ENCODE data around the gene MRPL39.
A peak's percentile ranks its signal among the peaks of the same experiment; 100 is the strongest.
"Not testable (repeated sequence)": the region's sequence is repeated elsewhere in the genome, so short reads cannot be mapped to it uniquely, and the experiment has no call there.

MRPL39 gene

GRCh38 chr21:25635310-25635709 is 28.0 kb upstream of the MRPL39 start:
- H3K4me1 ChIP-seq (ENCODE audit: control insufficient read depth in 1 of 2, insufficient read depth in 2 of 2, low read length in 2 of 2), result peaks cover 4 to 6% of the 10 kb centered on the region in 2 experiments
- H3K27ac ChIP-seq (ENCODE audit: low read depth, low read length), result no peak overlapping the region
- WGBS (ENCODE audit: extremely low coverage, insufficient coverage, insufficient read length), result no CpG with 5 or more reads among the region's 8 CpGs
- no peak overlapping the region for H2BK5ac ChIP-seq (ENCODE audit: low read depth, low read length, poor library complexity)
- no peak overlapping the region for H2BK120ac ChIP-seq (ENCODE audit: insufficient read depth, low read length, poor library complexity)
- peaks cover 6% of the 10 kb centered on the region for H3K27me3 ChIP-seq (ENCODE audit: insufficient read depth, low read length)
- no peak overlapping the region for H3K4ac ChIP-seq (ENCODE audit: low read depth, low read length)
- no peak for DNase-seq
- peaks cover 2% of the 10 kb centered on the region for H3K79me1 ChIP-seq (ENCODE audit: low read length)
- H3K9me3 ChIP-seq (ENCODE audit: insufficient read depth, low read depth, low read length), result no peaks in the 10 kb centered on the region
- no peak overlapping the region for H2BK12ac ChIP-seq (ENCODE audit: low read length)
- no peak overlapping the region for H4K12ac ChIP-seq (ENCODE audit: low read depth, low read length)
- H3K79me2 ChIP-seq (ENCODE audit: control insufficient read depth, insufficient read depth, low read length, poor library complexity), result no peaks in the 10 kb centered on the region
- H3K18ac ChIP-seq (ENCODE audit: low read length), result no peak overlapping the region
- H3K4me3 ChIP-seq (ENCODE audit: low read depth, low read length), result no peak overlapping the region
- H3K23ac ChIP-seq (ENCODE audit: low read length), result no peak overlapping the region
- no peaks in the 10 kb centered on the region for H3K36me3 ChIP-seq (ENCODE audit: control insufficient read depth in 1 of 2, insufficient read depth in 2 of 2, low read length in 2 of 2)
- no peak overlapping the region for H4K91ac ChIP-seq (ENCODE audit: low read depth, low read length)
- H3K14ac ChIP-seq (ENCODE audit: low read length), result no peak overlapping the region
- no peak overlapping the region for H4K8ac ChIP-seq (ENCODE audit: low read depth, low read length)
- no peak overlapping the region for H2AFZ ChIP-seq (ENCODE audit: insufficient read depth, low read length, poor library complexity)
- no peak overlapping the region for H3K4me2 ChIP-seq (ENCODE audit: low read length)
- H3K9ac ChIP-seq (ENCODE audit: low read length), result no peak overlapping the region
- no peak overlapping the region for H2AK5ac ChIP-seq (ENCODE audit: low read length)

- no peak for DNase-seq
- no peak overlapping the region for H2BK120ac ChIP-seq (ENCODE audit: insufficient read depth, low read length, poor library complexity)
- no peak overlapping the region for H2AFZ ChIP-seq (ENCODE audit: insufficient read depth, low read length, poor library complexity)
- H4K12ac ChIP-seq (ENCODE audit: low read depth, low read length), result no peak overlapping the region
- H4K8ac ChIP-seq (ENCODE audit: low read depth, low read length), result no peak overlapping the region
- H3K79me2 ChIP-seq (ENCODE audit: control insufficient read depth, insufficient read depth, low read length, poor library complexity), result no peaks in the 10 kb centered on the region
- H2AK5ac ChIP-seq (ENCODE audit: low read length), result no peak overlapping the region
- H3K9ac ChIP-seq (ENCODE audit: low read length), result no peak overlapping the region
- H3K4me2 ChIP-seq (ENCODE audit: low read length), result no peak overlapping the region
- no peak overlapping the region for H4K91ac ChIP-seq (ENCODE audit: low read depth, low read length)
- no peak overlapping the region for H3K18ac ChIP-seq (ENCODE audit: low read length)
- no peak overlapping the region for H2BK5ac ChIP-seq (ENCODE audit: low read depth, low read length, poor library complexity)
- H2BK12ac ChIP-seq (ENCODE audit: low read length), result no peak overlapping the region
- H3K27me3 ChIP-seq (ENCODE audit: insufficient read depth, low read length), result no peaks in the 10 kb centered on the region
- H3K4me3 ChIP-seq (ENCODE audit: low read depth, low read length), result no peak overlapping the region
- no peaks in the 10 kb centered on the region for H3K4me1 ChIP-seq (ENCODE audit: control insufficient read depth in 1 of 2, insufficient read depth in 2 of 2, low read length in 2 of 2)
- no CpG with 5 or more reads among the region's 2 CpGs for WGBS (ENCODE audit: extremely low coverage, insufficient coverage, insufficient read length)
- no peaks in the 10 kb centered on the region for H3K79me1 ChIP-seq (ENCODE audit: low read length)
- no peak overlapping the region for H3K27ac ChIP-seq (ENCODE audit: low read depth, low read length)
- no peaks in the 10 kb centered on the region for H3K36me3 ChIP-seq (ENCODE audit: control insufficient read depth in 1 of 2, insufficient read depth in 2 of 2, low read length in 2 of 2)
- H3K23ac ChIP-seq (ENCODE audit: low read length), result no peak overlapping the region
- no peaks in the 10 kb centered on the region for H3K9me3 ChIP-seq (ENCODE audit: insufficient read depth, low read depth, low read length)
- H3K4ac ChIP-seq (ENCODE audit: low read depth, low read length), result no peak overlapping the region
- no peak overlapping the region for H3K14ac ChIP-seq (ENCODE audit: low read length)
These were observed 25.0 kb upstream of the MRPL39 start for GRCh38 chr21:25632296-25632695.

GRCh38 chr21:25626757-25627156 is 19.5 kb upstream of the MRPL39 start:
- Histone ChIP-seq H3K4ac (ENCODE audit: low read depth, low read length) (no peak overlapping the region), H3K4me3 (ENCODE audit: low read depth, low read length) (no peak overlapping the region), H3K9ac (ENCODE audit: low read length) (no peak overlapping the region), H3K4me1 (ENCODE audit: control insufficient read depth in 1 of 2, insufficient read depth in 2 of 2, low read length in 2 of 2) (no peaks in the 10 kb centered on the region), H4K12ac (ENCODE audit: low read depth, low read length) (no peak overlapping the region), H3K9me3 (ENCODE audit: insufficient read depth, low read depth, low read length) (no peaks in the 10 kb centered on the region), H3K27ac (ENCODE audit: low read depth, low read length) (no peak overlapping the region), H4K8ac (ENCODE audit: low read depth, low read length) (no peak overlapping the region), H3K4me2 (ENCODE audit: low read length) (no peak overlapping the region), H3K27me3 (ENCODE audit: insufficient read depth, low read length) (no peaks in the 10 kb centered on the region), H2BK12ac (ENCODE audit: low read length) (no peak overlapping the region), H2BK120ac (ENCODE audit: insufficient read depth, low read length, poor library complexity) (no peak overlapping the region), H3K36me3 (ENCODE audit: control insufficient read depth in 1 of 2, insufficient read depth in 2 of 2, low read length in 2 of 2) (no peaks in the 10 kb centered on the region), H2AFZ (ENCODE audit: insufficient read depth, low read length, poor library complexity) (no peak overlapping the region), H3K23ac (ENCODE audit: low read length) (no peak overlapping the region), H3K79me1 (ENCODE audit: low read length) (no peaks in the 10 kb centered on the region), H2BK5ac (ENCODE audit: low read depth, low read length, poor library complexity) (no peak overlapping the region), H3K14ac (ENCODE audit: low read length) (no peak overlapping the region), H3K79me2 (ENCODE audit: control insufficient read depth, insufficient read depth, low read length, poor library complexity) (no peaks in the 10 kb centered on the region), H2AK5ac (ENCODE audit: low read length) (no peak overlapping the region), H4K91ac (ENCODE audit: low read depth, low read length) (no peak overlapping the region), H3K18ac (ENCODE audit: low read length) (no peak overlapping the region)
- no CpG with 5 or more reads among the region's 2 CpGs for WGBS (ENCODE audit: extremely low coverage, insufficient coverage, insufficient read length)
- DNase-seq, result peak; percentile 75 to 87

GRCh38 chr21:25625776-25626555 is 18.7 kb upstream of the MRPL39 start:
- H3K79me2 ChIP-seq (ENCODE audit: control insufficient read depth, insufficient read depth, low read length, poor library complexity); H2BK5ac ChIP-seq (ENCODE audit: low read depth, low read length, poor library complexity); H3K79me1 ChIP-seq (ENCODE audit: low read length); H3K36me3 ChIP-seq (ENCODE audit: control insufficient read depth in 1 of 2, insufficient read depth in 2 of 2, low read length in 2 of 2); H3K9ac ChIP-seq (ENCODE audit: low read length); H3K23ac ChIP-seq (ENCODE audit: low read length); H2AFZ ChIP-seq (ENCODE audit: insufficient read depth, low read length, poor library complexity); H4K91ac ChIP-seq (ENCODE audit: low read depth, low read length); H4K8ac ChIP-seq (ENCODE audit: low read depth, low read length); H4K12ac ChIP-seq (ENCODE audit: low read depth, low read length); H3K18ac ChIP-seq (ENCODE audit: low read length); H3K27ac ChIP-seq (ENCODE audit: low read depth, low read length); H3K9me3 ChIP-seq (ENCODE audit: insufficient read depth, low read depth, low read length); H3K27me3 ChIP-seq (ENCODE audit: insufficient read depth, low read length); H2BK120ac ChIP-seq (ENCODE audit: insufficient read depth, low read length, poor library complexity); H3K4ac ChIP-seq (ENCODE audit: low read depth, low read length); H3K4me2 ChIP-seq (ENCODE audit: low read length); H3K14ac ChIP-seq (ENCODE audit: low read length); H3K4me3 ChIP-seq (ENCODE audit: low read depth, low read length); H2BK12ac ChIP-seq (ENCODE audit: low read length); H3K4me1 ChIP-seq (ENCODE audit: control insufficient read depth in 1 of 2, insufficient read depth in 2 of 2, low read length in 2 of 2); H2AK5ac ChIP-seq (ENCODE audit: low read length): not testable (repeated sequence)
- peak; percentile 87 to 94 for DNase-seq
- WGBS (ENCODE audit: extremely low coverage, insufficient coverage, insufficient read length), result no CpG with 5 or more reads among the region's 11 CpGs
